ENCODE measurements around the gene DIPK1B. TPM values are rescaled to one million over a fixed set of nuclear protein-coding genes. Genes with fewer than 3 reads are reported as not detected.
A peak's percentile ranks its signal among the peaks of the same experiment; 100 is the strongest.

Gene DIPK1B
- total and polyA plus RNA-seq, 4 donors, result 1.1 to 13.6 (median 6.1) TPM

- H3K4me1 ChIP-seq (ENCODE audit: control insufficient read depth in 1 of 2, insufficient read depth in 2 of 2, low read length in 2 of 2), result no peaks in the 10 kb centered on the region
- 93 to 94% methylated on average over 14 to 15 of the region's 15 CpGs for WGBS, 2 donors
- H3K36me3 ChIP-seq (ENCODE audit: control insufficient read depth in 1 of 2, insufficient read depth in 2 of 2, low read length in 1 of 2), result no peaks in the 10 kb centered on the region
- no peak overlapping the region for H3K27ac ChIP-seq (ENCODE audit: low read depth in 1 of 2, low read length in 2 of 2)
- no peaks in the 10 kb centered on the region for H3K27me3 ChIP-seq (ENCODE audit: control insufficient read depth in 1 of 2, insufficient read depth in 2 of 2, low read length in 1 of 2)
- no peak overlapping the region for H3K4me3 ChIP-seq (ENCODE audit: low read length in 2 of 2)
- ATAC-seq (ENCODE audit: low FRiP score), result no peak
- DNase-seq, result no peak
- intact Hi-C loops (cut with DNase I), result no loop called here
- no peaks in the 10 kb centered on the region for H3K9me3 ChIP-seq (ENCODE audit: control insufficient read depth, low read length)
Observed at GRCh38 chr9:136678034-136678433, 34.3 kb upstream of the DIPK1B start.

- Histone ChIP-seq H3K4me1 (ENCODE audit: control insufficient read depth in 1 of 2, insufficient read depth in 2 of 2, low read length in 2 of 2) (no peaks in the 10 kb centered on the region), H3K27me3 (ENCODE audit: control insufficient read depth in 1 of 2, insufficient read depth in 2 of 2, low read length in 1 of 2) (no peaks in the 10 kb centered on the region), H3K36me3 (ENCODE audit: control insufficient read depth in 1 of 2, insufficient read depth in 2 of 2, low read length in 1 of 2) (no peaks in the 10 kb centered on the region), H3K9me3 (ENCODE audit: control insufficient read depth, low read length) (no peaks in the 10 kb centered on the region), H3K4me3 (ENCODE audit: low read length in 2 of 2) (no peak overlapping the region), H3K27ac (ENCODE audit: low read depth in 1 of 2, low read length in 2 of 2) (no peak overlapping the region)
- WGBS, 2 donors, result 83 to 84% methylated on average over 6 of the region's 6 CpGs
- ATAC-seq (ENCODE audit: low FRiP score), result no peak
- no peak for DNase-seq
- intact Hi-C loops (cut with DNase I), result no loop called here
Observed at GRCh38 chr9:136678624-136679023, 33.7 kb upstream of the DIPK1B start.

DNA sequence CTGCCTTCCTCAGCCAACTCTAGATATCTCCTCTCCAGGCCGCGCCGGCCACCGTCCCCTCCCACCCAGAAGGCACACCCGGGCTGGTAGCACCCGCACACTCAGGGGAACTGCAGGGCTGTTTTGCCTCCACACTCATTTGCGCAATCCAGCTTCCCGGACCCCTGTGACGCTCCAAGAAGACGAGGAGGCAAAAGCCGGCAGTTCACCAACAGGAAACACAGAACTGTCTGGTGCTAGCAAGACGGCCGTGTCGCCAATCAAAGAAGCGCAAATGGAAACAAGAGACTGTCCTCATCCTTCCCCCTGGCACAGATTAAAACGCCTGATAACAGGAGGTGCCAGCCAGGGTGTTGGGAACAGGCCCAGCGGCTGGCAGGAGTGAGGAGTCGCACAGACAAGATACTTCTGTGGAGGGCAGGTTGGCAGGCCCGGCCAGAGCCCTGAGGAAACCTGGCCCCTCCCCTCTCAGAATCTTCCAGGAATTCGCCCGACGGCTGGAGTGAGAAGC lies 32.9 kb upstream of the DIPK1B start:
- ATAC-seq (ENCODE audit: low FRiP score), result no peak
- no peak overlapping the region for H3K4me3 ChIP-seq (ENCODE audit: low read length in 2 of 2)
- H3K27me3 ChIP-seq (ENCODE audit: control insufficient read depth in 1 of 2, insufficient read depth in 2 of 2, low read length in 1 of 2), result no peaks in the 10 kb centered on the region
- intact Hi-C loops (cut with DNase I), result no loop called here
- H3K9me3 ChIP-seq (ENCODE audit: control insufficient read depth, low read length), result no peaks in the 10 kb centered on the region
- peak in 1 of 2 donors; percentile 86 for DNase-seq
- no peak overlapping the region for H3K27ac ChIP-seq (ENCODE audit: low read depth in 1 of 2, low read length in 2 of 2)
- WGBS, 2 donors, result 82 to 87% methylated on average over 22 of the region's 22 CpGs
- H3K36me3 ChIP-seq (ENCODE audit: control insufficient read depth in 1 of 2, insufficient read depth in 2 of 2, low read length in 1 of 2), result no peaks in the 10 kb centered on the region
- H3K4me1 ChIP-seq (ENCODE audit: control insufficient read depth in 1 of 2, insufficient read depth in 2 of 2, low read length in 2 of 2), result no peaks in the 10 kb centered on the region

DNA sequence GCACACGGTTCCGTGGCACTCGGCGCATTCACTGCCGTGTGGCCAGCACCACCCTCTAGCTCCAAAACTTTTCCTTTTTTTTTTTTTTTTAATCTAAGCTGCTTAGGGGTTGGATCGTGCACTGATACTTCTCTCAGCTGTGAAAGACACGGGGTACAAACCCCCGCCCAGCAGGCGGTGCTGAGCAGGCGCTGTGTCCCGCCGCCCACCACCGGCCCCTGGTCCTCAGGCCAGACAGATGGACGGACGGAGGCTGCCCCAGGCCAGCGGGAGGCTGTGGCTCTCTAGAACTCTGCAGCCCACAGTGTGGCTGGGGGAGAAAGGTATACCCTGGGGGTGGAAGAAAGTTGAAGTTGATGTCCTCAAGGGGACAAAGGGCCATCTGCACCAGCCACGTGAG lies 31.3 kb upstream of the DIPK1B start:
- 96% methylated on average over 17 of the region's 17 CpGs for WGBS, 2 donors
- Histone ChIP-seq H3K4me1 (ENCODE audit: control insufficient read depth in 1 of 2, insufficient read depth in 2 of 2, low read length in 2 of 2) (no peaks in the 10 kb centered on the region), H3K27me3 (ENCODE audit: control insufficient read depth in 1 of 2, insufficient read depth in 2 of 2, low read length in 1 of 2) (no peaks in the 10 kb centered on the region), H3K27ac (ENCODE audit: low read depth in 1 of 2, low read length in 2 of 2) (no peak overlapping the region), H3K4me3 (ENCODE audit: low read length in 2 of 2) (no peak overlapping the region), H3K9me3 (ENCODE audit: control insufficient read depth, low read length) (no peaks in the 10 kb centered on the region), H3K36me3 (ENCODE audit: control insufficient read depth in 1 of 2, insufficient read depth in 2 of 2, low read length in 1 of 2) (no peaks in the 10 kb centered on the region)
- DNase-seq (no peak), ATAC-seq (ENCODE audit: low FRiP score) (no peak)
- intact Hi-C loops (cut with DNase I), result no loop called here

DNA sequence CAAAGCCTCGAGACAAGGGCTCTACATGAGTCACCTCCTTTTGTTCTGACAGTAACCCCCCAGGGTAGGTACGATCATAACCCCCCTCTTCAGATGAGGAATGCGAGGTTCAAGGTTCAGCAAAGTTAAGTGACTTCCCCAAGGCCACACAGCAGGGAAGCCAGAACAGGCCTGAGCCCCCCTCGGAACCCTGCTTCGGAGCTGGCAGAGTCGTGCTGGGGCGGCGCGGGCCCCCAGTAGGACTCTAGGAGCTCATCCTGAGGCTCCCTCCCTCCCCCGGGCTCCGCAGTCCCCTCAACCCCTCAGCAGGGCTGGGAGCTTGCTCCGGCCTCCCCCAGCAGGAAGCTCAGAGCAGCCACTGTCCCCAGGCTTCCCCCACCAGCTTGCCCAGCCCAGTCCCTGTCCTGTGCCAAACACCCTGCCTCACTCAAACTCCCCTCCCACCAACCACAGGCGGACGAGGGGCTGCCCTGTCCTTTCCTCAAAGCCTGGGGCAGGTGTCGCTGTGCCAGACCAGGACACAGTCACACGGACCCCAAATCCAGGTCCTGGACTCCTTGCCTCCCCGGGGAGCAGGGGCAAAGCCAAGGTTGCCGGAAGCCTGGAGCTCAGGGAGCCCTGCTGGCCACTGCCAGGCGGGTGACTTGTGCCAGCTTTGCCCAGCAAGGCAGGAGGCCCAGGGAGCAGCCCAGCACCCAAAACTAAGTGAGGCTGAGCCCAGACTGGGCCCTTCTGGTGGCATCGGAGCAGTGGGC lies 30.2 kb upstream of the DIPK1B start:
- DNase-seq (no peak), ATAC-seq (ENCODE audit: low FRiP score) (no peak)
- no peaks in the 10 kb centered on the region for H3K27me3 ChIP-seq (ENCODE audit: control insufficient read depth in 1 of 2, insufficient read depth in 2 of 2, low read length in 1 of 2)
- H3K4me3 ChIP-seq (ENCODE audit: low read length in 2 of 2), result no peak overlapping the region
- no peak overlapping the region for H3K27ac ChIP-seq (ENCODE audit: low read depth in 1 of 2, low read length in 2 of 2)
- intact Hi-C loops (cut with DNase I), result no loop called here
- 77 to 78% methylated on average over 20 of the region's 20 CpGs for WGBS, 2 donors
- no peaks in the 10 kb centered on the region for H3K36me3 ChIP-seq (ENCODE audit: control insufficient read depth in 1 of 2, insufficient read depth in 2 of 2, low read length in 1 of 2)
- H3K4me1 ChIP-seq (ENCODE audit: control insufficient read depth in 1 of 2, insufficient read depth in 2 of 2, low read length in 2 of 2), result no peaks in the 10 kb centered on the region
- no peaks in the 10 kb centered on the region for H3K9me3 ChIP-seq (ENCODE audit: control insufficient read depth, low read length)

- Histone ChIP-seq H3K27ac (ENCODE audit: low read depth in 1 of 2, low read length in 2 of 2) (no peak overlapping the region), H3K4me3 (ENCODE audit: low read length in 2 of 2) (no peak overlapping the region), H3K36me3 (ENCODE audit: control insufficient read depth in 1 of 2, insufficient read depth in 2 of 2, low read length in 1 of 2) (no peaks in the 10 kb centered on the region), H3K9me3 (ENCODE audit: control insufficient read depth, low read length) (no peaks in the 10 kb centered on the region), H3K4me1 (ENCODE audit: control insufficient read depth in 1 of 2, insufficient read depth in 2 of 2, low read length in 2 of 2) (no peaks in the 10 kb centered on the region), H3K27me3 (ENCODE audit: control insufficient read depth in 1 of 2, insufficient read depth in 2 of 2, low read length in 1 of 2) (no peaks in the 10 kb centered on the region)
- 86 to 87% methylated on average over 10 of the region's 10 CpGs for WGBS, 2 donors
- intact Hi-C loops (cut with DNase I), result no loop called here
- DNase-seq (no peak), ATAC-seq (ENCODE audit: low FRiP score) (no peak)
Observed at GRCh38 chr9:136682710-136683109, 29.7 kb upstream of the DIPK1B start.

DNA sequence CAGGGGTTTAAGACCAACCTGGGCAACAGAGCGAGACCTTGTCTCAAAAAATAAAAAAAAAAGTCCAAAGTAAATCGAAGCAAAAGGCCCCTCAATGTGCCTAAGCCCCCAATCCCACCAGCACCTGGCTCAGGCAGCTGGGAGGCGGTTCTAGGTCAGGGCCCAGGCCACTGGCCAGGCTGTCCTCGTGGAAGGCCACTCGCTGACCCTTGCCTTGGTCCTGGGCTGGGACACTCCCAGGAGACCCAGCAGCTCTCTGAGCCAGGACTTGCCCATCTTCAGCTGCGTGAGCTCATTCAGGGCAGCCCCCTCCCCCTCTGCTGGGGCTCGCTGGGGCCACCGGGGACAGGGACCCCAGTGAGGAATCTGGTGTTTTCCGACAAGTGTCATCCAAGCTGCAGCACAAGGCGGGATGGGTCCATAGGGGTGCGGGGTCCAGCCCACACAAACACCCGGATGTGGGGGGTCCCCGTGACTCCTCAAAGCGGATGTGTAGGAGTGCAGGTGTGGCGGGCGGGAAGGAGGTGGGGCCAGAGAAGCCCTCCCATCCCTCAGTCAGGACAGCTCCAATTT lies 29.1 kb upstream of the DIPK1B start:
- no peaks in the 10 kb centered on the region for H3K4me1 ChIP-seq (ENCODE audit: control insufficient read depth in 1 of 2, insufficient read depth in 2 of 2, low read length in 2 of 2)
- intact Hi-C loops (cut with DNase I), result no loop called here
- H3K36me3 ChIP-seq (ENCODE audit: control insufficient read depth in 1 of 2, insufficient read depth in 2 of 2, low read length in 1 of 2), result no peaks in the 10 kb centered on the region
- no peaks in the 10 kb centered on the region for H3K9me3 ChIP-seq (ENCODE audit: control insufficient read depth, low read length)
- no peak for ATAC-seq (ENCODE audit: low FRiP score)
- no peak overlapping the region for H3K4me3 ChIP-seq (ENCODE audit: low read length in 2 of 2)
- no peaks in the 10 kb centered on the region for H3K27me3 ChIP-seq (ENCODE audit: control insufficient read depth in 1 of 2, insufficient read depth in 2 of 2, low read length in 1 of 2)
- H3K27ac ChIP-seq (ENCODE audit: low read depth in 1 of 2, low read length in 2 of 2), result no peak overlapping the region
- DNase-seq, result no peak
- 94% methylated on average over 15 to 16 of the region's 16 CpGs for WGBS, 2 donors

GRCh38 chr9:136683755-136684154 lies 28.6 kb upstream of the DIPK1B start:
- DNase-seq, result no peak
- Histone ChIP-seq H3K36me3 (ENCODE audit: control insufficient read depth in 1 of 2, insufficient read depth in 2 of 2, low read length in 1 of 2) (no peaks in the 10 kb centered on the region), H3K27ac (ENCODE audit: low read depth in 1 of 2, low read length in 2 of 2) (no peak overlapping the region), H3K27me3 (ENCODE audit: control insufficient read depth in 1 of 2, insufficient read depth in 2 of 2, low read length in 1 of 2) (no peaks in the 10 kb centered on the region), H3K9me3 (ENCODE audit: control insufficient read depth, low read length) (no peaks in the 10 kb centered on the region), H3K4me1 (ENCODE audit: control insufficient read depth in 1 of 2, insufficient read depth in 2 of 2, low read length in 2 of 2) (no peaks in the 10 kb centered on the region), H3K4me3 (ENCODE audit: low read length in 2 of 2) (no peak overlapping the region)
- WGBS, 2 donors, result 94 to 95% methylated on average over 14 of the region's 14 CpGs
- ATAC-seq (ENCODE audit: low FRiP score), result no peak
- intact Hi-C loops (cut with DNase I), result no loop called here

DNA sequence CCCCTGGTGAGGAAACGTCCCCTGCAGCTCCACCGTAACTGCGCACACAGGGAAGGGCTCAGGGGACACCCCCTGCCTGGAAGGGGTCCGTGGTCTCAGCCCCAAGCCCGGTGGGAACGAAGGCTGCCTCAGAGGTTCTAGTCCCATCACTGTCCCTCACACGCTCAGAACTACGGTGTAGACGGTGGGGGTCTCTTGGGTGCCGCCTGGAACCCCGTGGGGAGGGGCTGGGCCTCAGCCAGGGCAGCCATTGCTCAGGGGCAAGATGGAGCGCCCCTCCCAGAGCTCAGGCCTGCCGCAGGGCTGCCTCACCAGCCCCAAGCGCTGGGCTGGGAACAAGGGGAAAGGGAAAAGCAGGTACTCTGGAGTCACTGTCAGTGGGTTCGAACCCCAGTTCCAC lies 28.0 kb upstream of the DIPK1B start:
- 83 to 90% methylated on average over 14 to 15 of the region's 15 CpGs for WGBS, 2 donors
- H3K36me3 ChIP-seq (ENCODE audit: control insufficient read depth in 1 of 2, insufficient read depth in 2 of 2, low read length in 1 of 2), result no peaks in the 10 kb centered on the region
- no peaks in the 10 kb centered on the region for H3K4me1 ChIP-seq (ENCODE audit: control insufficient read depth in 1 of 2, insufficient read depth in 2 of 2, low read length in 2 of 2)
- no peak for ATAC-seq (ENCODE audit: low FRiP score)
- no peak overlapping the region for H3K27ac ChIP-seq (ENCODE audit: low read depth in 1 of 2, low read length in 2 of 2)
- no peaks in the 10 kb centered on the region for H3K27me3 ChIP-seq (ENCODE audit: control insufficient read depth in 1 of 2, insufficient read depth in 2 of 2, low read length in 1 of 2)
- DNase-seq, result no peak
- no peak overlapping the region for H3K4me3 ChIP-seq (ENCODE audit: low read length in 2 of 2)
- no peaks in the 10 kb centered on the region for H3K9me3 ChIP-seq (ENCODE audit: control insufficient read depth, low read length)
- intact Hi-C loops (cut with DNase I), result no loop called here

Data from aorta (tissue), 5 donors.